Fibroblast of lung (primary cell): Measurements from ENCODE around the gene CGRRF1. TPM values are rescaled to one million over a fixed set of nuclear protein-coding genes. Genes with fewer than 3 reads are reported as not detected.

ENCODE experiments used
- DNase-seq, 2 donors: peaks; one replicate each; pipeline versions ENCODE4 v3.0.0 to v3.0.0-alpha.2; 2010; ENCODE audit warnings: low read depth in 2 of 2
- H2AFZ ChIP-seq: 2 replicates; pipeline ENCODE4 v1.5.1; 2012; ENCODE audit warnings: low read length, control low read depth, inconsistent platforms
- H3K27ac ChIP-seq: 2 replicates; pipeline ENCODE4 v1.5.1; 2011; ENCODE audit warnings: low read length, control low read depth; ENCODE audit not compliant: insufficient read depth
- H3K27me3 ChIP-seq: 2 replicates; pipeline ENCODE4 v1.5.1; 2011; ENCODE audit warnings: mild to moderate bottlenecking, low read length; ENCODE audit not compliant: control insufficient read depth, insufficient read depth
- H3K36me3 ChIP-seq: 2 replicates; pipeline ENCODE4 v1.5.1; 2011; ENCODE audit warnings: low read length; ENCODE audit not compliant: control insufficient read depth, insufficient read depth
- H3K4me1 ChIP-seq: 2 replicates; pipeline ENCODE4 v1.5.1; 2011; ENCODE audit warnings: low read length; ENCODE audit not compliant: control insufficient read depth, insufficient read depth; ENCODE audit errors: extremely low read depth
- H3K4me2 ChIP-seq: 2 replicates; pipeline ENCODE4 v1.5.1; 2011; ENCODE audit warnings: low read length, control low read depth; ENCODE audit not compliant: insufficient read depth; ENCODE audit errors: extremely low read depth
- H3K4me3 ChIP-seq, 4 experiments: fragments of 200-600 bp in 1 of 4; sonication (generic) in 1 of 4; replicated peaks in 1 of 4; 2 replicates each; pipeline ENCODE4 v1.5.1; 2011 to 2016; ENCODE audit warnings: low read length in 4 of 4, low read depth in 3 of 4, mild to moderate bottlenecking in 3 of 4, control low read depth in 2 of 4, inconsistent platforms in 1 of 4, mixed read lengths in 1 of 4; ENCODE audit not compliant: insufficient read depth in 1 of 4; ENCODE audit errors: control extremely low read depth in 1 of 4
- H3K79me2 ChIP-seq: 2 replicates; pipeline ENCODE4 v1.5.1; 2012; ENCODE audit warnings: mild to moderate bottlenecking, low read length, inconsistent platforms; ENCODE audit not compliant: control insufficient read depth, insufficient read depth
- H3K9ac ChIP-seq: 2 replicates; pipeline ENCODE4 v1.5.1; 2011; ENCODE audit warnings: mild to moderate bottlenecking, low read length, control low read depth; ENCODE audit not compliant: insufficient read depth
- H3K9me3 ChIP-seq: 2 replicates; pipeline ENCODE4 v1.5.1; 2012; ENCODE audit warnings: low read depth, low read length; ENCODE audit not compliant: control insufficient read depth, insufficient read depth
- H4K20me1 ChIP-seq: 2 replicates; pipeline ENCODE4 v1.5.1; 2011; ENCODE audit warnings: low read length; ENCODE audit not compliant: control insufficient read depth, insufficient read depth; ENCODE audit errors: extremely low read depth
- EZH2 ChIP-seq: IDR thresholded peaks from 2 replicates; pipeline ENCODE4 v1.5.1; 2012; ENCODE audit warnings: low read length, control low read depth, mild to moderate bottlenecking; ENCODE audit errors: missing control alignments
- polyA plus RNA-seq, 2 donors: library from polyadenylated mRNA; depleted of rRNA in 1 of 2; stranded (reverse) in 1 of 2; unstranded in 1 of 2; fragments of >200 nt; gene quantifications; 2 replicates each; pipeline ENCODE4 v1.2.1, GENCODE V29; 2011 to 2012; ENCODE audit warnings: missing spikeins in 1 of 2
- total RNA-seq: library from RNA; depleted of rRNA; stranded (reverse); fragments of >200 nt; gene quantifications from 2 replicates; pipeline ENCODE4 v1.2.1, GENCODE V29; 2014
- TF ChIP-seq, protein P1 (sequence below), 2 donors: IDR thresholded peaks in 1 of 2; conservative IDR thresholded peaks in 1 of 2; 1 replicate in 1 of 2; 2 replicates in 1 of 2; pipeline ENCODE4 v1.5.1; 2011 to 2012; ENCODE audit warnings: low read length in 2 of 2, control low read depth in 1 of 2, inconsistent platforms in 1 of 2, low read depth in 1 of 2, mild to moderate bottlenecking in 1 of 2

CGRRF1 gene
- total and polyA plus RNA-seq, 2 donors (not counting 1 experiment from before 2014, with no cell fraction given) = 15.8 to 23.0 TPM

DNA sequence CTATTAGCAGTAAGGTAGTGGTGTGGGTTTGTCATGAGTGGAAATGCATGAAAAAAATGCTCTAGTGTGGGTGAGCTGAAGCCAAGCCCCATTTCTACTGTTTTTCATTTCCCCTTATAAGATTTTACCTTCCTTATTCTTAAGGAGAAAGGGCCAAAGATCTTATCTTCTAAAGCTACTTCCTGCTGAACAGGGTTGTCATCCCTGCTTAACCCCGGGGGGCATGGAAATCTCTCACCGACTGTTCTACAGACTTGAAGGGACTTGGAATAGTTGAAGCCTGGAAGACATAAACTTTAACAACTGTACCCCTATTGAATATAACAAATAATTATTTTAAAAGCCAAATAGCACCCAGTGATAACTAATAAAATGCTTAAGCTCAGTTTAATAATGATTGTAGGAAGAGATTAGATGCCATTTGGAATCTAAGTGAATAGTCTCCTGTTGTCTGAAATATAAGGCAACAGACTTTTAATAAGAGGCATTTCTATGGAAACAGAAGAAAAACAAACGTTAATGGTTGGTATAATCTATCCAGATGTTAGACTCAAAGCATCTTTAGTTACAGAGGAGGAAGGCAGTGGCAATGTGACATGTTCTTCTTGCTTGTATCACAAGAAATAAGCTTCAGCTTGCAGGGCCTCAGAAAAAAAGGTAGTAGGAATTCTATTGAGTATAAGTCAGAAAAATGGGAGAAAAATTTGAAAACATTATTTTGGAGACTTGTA lies 19.1 kb upstream of the CGRRF1 start:
- Histone ChIP-seq H3K4me2 (no peak overlapping the region), H3K36me3 (no peaks in the 10 kb centered on the region), H4K20me1 (no peaks in the 10 kb centered on the region), H2AFZ (no peak overlapping the region), H3K4me1 (peaks cover 2% of the 10 kb centered on the region), H3K27ac (no peak overlapping the region), H3K27me3 (no peaks in the 10 kb centered on the region), H3K79me2 (peaks cover 29% of the 10 kb centered on the region), H3K9ac (no peak overlapping the region), H3K9me3 (no peaks in the 10 kb centered on the region), H3K4me3 (no peak overlapping the region)
- TF ChIP-seq, protein P1, sequence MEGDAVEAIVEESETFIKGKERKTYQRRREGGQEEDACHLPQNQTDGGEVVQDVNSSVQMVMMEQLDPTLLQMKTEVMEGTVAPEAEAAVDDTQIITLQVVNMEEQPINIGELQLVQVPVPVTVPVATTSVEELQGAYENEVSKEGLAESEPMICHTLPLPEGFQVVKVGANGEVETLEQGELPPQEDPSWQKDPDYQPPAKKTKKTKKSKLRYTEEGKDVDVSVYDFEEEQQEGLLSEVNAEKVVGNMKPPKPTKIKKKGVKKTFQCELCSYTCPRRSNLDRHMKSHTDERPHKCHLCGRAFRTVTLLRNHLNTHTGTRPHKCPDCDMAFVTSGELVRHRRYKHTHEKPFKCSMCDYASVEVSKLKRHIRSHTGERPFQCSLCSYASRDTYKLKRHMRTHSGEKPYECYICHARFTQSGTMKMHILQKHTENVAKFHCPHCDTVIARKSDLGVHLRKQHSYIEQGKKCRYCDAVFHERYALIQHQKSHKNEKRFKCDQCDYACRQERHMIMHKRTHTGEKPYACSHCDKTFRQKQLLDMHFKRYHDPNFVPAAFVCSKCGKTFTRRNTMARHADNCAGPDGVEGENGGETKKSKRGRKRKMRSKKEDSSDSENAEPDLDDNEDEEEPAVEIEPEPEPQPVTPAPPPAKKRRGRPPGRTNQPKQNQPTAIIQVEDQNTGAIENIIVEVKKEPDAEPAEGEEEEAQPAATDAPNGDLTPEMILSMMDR (conservative IDR thresholded peaks at IDR 0.05 in 1 of 2, IDR thresholded peaks at IDR 0.05 in 1 of 2; ENCODE audit: low read depth in 1 of 2, low read length in 2 of 2) = no peak
- no peak for TF ChIP-seq EZH2
- DNase-seq = no peak

- Histone ChIP-seq H3K9me3 (no peaks in the 10 kb centered on the region), H3K4me2 (no peak overlapping the region), H3K4me1 (no peaks in the 10 kb centered on the region), H3K79me2 (peaks cover 5% of the 10 kb centered on the region), H4K20me1 (no peaks in the 10 kb centered on the region), H2AFZ (no peak overlapping the region), H3K27me3 (no peaks in the 10 kb centered on the region), H3K36me3 (no peaks in the 10 kb centered on the region), H3K27ac (no peak overlapping the region), H3K4me3 (no peak overlapping the region), H3K9ac (no peak overlapping the region)
- TF ChIP-seq EZH2 = no peak
- TF ChIP-seq, protein P1 (conservative IDR thresholded peaks at IDR 0.05 in 1 of 2, IDR thresholded peaks at IDR 0.05 in 1 of 2; ENCODE audit: low read depth in 1 of 2, low read length in 2 of 2) = no peak
- no peak for DNase-seq
These were observed 16.4 kb upstream of the CGRRF1 start for GRCh38 chr14:54493293-54493692.

DNA sequence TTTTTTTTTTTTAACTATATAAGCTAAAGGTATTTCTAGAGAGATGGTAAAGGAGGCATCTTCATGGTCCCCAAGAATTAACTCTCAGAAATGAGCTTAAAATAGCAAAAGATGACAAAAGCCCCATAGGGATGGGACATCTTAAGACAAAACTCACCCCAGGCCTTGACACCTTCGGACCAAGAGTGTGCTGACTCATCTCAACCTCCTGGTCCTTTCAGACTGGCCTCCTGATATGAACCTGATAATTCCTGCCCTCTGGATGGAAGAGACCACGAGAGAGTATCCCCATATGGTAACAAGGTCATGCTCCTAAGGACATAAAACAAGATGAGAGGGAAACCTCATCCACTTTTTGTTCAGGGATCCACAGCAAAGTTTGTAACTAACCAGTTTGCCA lies 12.5 kb upstream of the CGRRF1 start:
- DNase-seq = no peak
- Histone ChIP-seq H4K20me1 (no peaks in the 10 kb centered on the region), H2AFZ (no peak overlapping the region), H3K36me3 (no peaks in the 10 kb centered on the region), H3K27ac (no peak overlapping the region), H3K4me1 (no peaks in the 10 kb centered on the region), H3K27me3 (no peaks in the 10 kb centered on the region), H3K79me2 (no peaks in the 10 kb centered on the region), H3K4me2 (no peak overlapping the region), H3K9ac (no peak overlapping the region), H3K4me3 (no peak overlapping the region), H3K9me3 (no peaks in the 10 kb centered on the region)
- TF ChIP-seq, protein P1 (conservative IDR thresholded peaks at IDR 0.05 in 1 of 2, IDR thresholded peaks at IDR 0.05 in 1 of 2; ENCODE audit: low read depth in 1 of 2, low read length in 2 of 2) = no peak
- no peak for TF ChIP-seq EZH2
